Loucy (cell line): ENCODE data around the gene ACAD9.

Source experiments
- H2AFZ ChIP-seq: fragments of 200-600 bp; sonication (generic); 2 replicates; pipeline ENCODE4 v1.6.0; 2016; ENCODE audit warnings: antibody characterized with exemption, mild to moderate bottlenecking, low read length, moderate library complexity
- H3F3A ChIP-seq: fragments of 200-600 bp; 2 replicates; pipeline ENCODE4 v1.6.0; 2016; ENCODE audit warnings: antibody characterized with exemption, low read depth, mild to moderate bottlenecking
- H3K27me3 ChIP-seq: fragments of 200-600 bp; sonication (generic); 2 replicates; pipeline ENCODE4 v1.6.1; 2014; ENCODE audit warnings: low read length, mild to moderate bottlenecking; ENCODE audit not compliant: insufficient read depth, poor library complexity, severe bottlenecking
- H3K36me3 ChIP-seq: fragments of 200-600 bp; sonication (generic); 2 replicates; pipeline ENCODE4 v1.6.1; 2016; ENCODE audit warnings: low read length; ENCODE audit not compliant: insufficient read depth
- H3K4me1 ChIP-seq: fragments of 200-600 bp; sonication (generic); 2 replicates; pipeline ENCODE4 v1.5.1; 2014; ENCODE audit warnings: low read length, mild to moderate bottlenecking; ENCODE audit not compliant: insufficient read depth, poor library complexity, severe bottlenecking
- H3K4me2 ChIP-seq: fragments of 200-600 bp; sonication (generic); 2 replicates; pipeline ENCODE4 v1.6.0; 2014; ENCODE audit warnings: antibody characterized with exemption, low read length, low read depth, mild to moderate bottlenecking; ENCODE audit not compliant: poor library complexity, severe bottlenecking
- H3K4me3 ChIP-seq: fragments of 200-600 bp; sonication (generic); 2 replicates; pipeline ENCODE4 v1.5.1; 2014; ENCODE audit warnings: low read length, mild to moderate bottlenecking, mixed read lengths; ENCODE audit not compliant: poor library complexity, severe bottlenecking
- H3K79me2 ChIP-seq: fragments of 200-600 bp; sonication (generic); 2 replicates; pipeline ENCODE4 v1.6.1; 2014; ENCODE audit warnings: low read length; ENCODE audit not compliant: insufficient read depth
- H3K9ac ChIP-seq: fragments of 200-600 bp; sonication (generic); 2 replicates; pipeline ENCODE4 v1.6.0; 2014; ENCODE audit warnings: mild to moderate bottlenecking, low read depth, low read length, moderate library complexity; ENCODE audit not compliant: poor library complexity, severe bottlenecking
- H3K9me2 ChIP-seq: fragments of 200-600 bp; sonication (generic); replicated peaks from 2 replicates; pipeline ENCODE4 v1.6.1; 2016; ENCODE audit warnings: low read depth, low read length, mixed read lengths
- H3K9me3 ChIP-seq: fragments of 200-600 bp; sonication (generic); 2 replicates; pipeline ENCODE4 v1.6.1; 2014; ENCODE audit warnings: mild to moderate bottlenecking, antibody characterized with exemption, low read length, low read depth; ENCODE audit not compliant: insufficient read depth
- H4K20me1 ChIP-seq: fragments of 200-600 bp; sonication (generic); 2 replicates; pipeline ENCODE4 v1.6.0; 2014; ENCODE audit warnings: antibody characterized with exemption, low read length, mild to moderate bottlenecking; ENCODE audit not compliant: insufficient read depth, poor library complexity, severe bottlenecking
- CTCF ChIP-seq: fragments of 200-600 bp; sonication (generic); conservative IDR thresholded peaks from 2 replicates; pipeline ENCODE4 v1.5.1; 2014; ENCODE audit warnings: mild to moderate bottlenecking, antibody characterized with exemption, low read length
- EZH2phosphoT487 ChIP-seq: fragments of 200-600 bp; IDR thresholded peaks from 2 replicates; pipeline ENCODE4 v1.6.1; 2018; ENCODE audit warnings: antibody characterized with exemption, mild to moderate bottlenecking, moderate library complexity, borderline replicate concordance

ACAD9 gene

GRCh38 chr3:128881576-128881975, 2.2 kb downstream of the ACAD9 start:
- Histone ChIP-seq H3K9ac (peak overlapping the region; percentile 100), H3F3A (no peaks in the 10 kb centered on the region), H3K27me3 (peaks cover 5% of the 10 kb centered on the region), H3K36me3 (no peaks in the 10 kb centered on the region; the same call in 1 of the 2 replicates), H3K79me2 (peaks cover 79% of the 10 kb centered on the region), H3K4me3 (peak overlapping the region; percentile 93), H3K4me2 (peak overlapping the region; percentile 73), H3K9me2 (no peaks in the 10 kb centered on the region), H3K4me1 (peaks cover 50% of the 10 kb centered on the region), H2AFZ (no peak overlapping the region), H3K9me3 (no peaks in the 10 kb centered on the region), H4K20me1 (peaks cover 15% of the 10 kb centered on the region)
- no peak for TF ChIP-seq EZH2phosphoT487
- no peak for TF ChIP-seq CTCF

- Histone ChIP-seq H3K9ac (peak overlapping the region; percentile 100), H3K4me1 (peaks cover 44% of the 10 kb centered on the region), H2AFZ (no peak overlapping the region), H3K9me2 (no peaks in the 10 kb centered on the region), H3K4me3 (peak overlapping the region; percentile 93), H3K27me3 (peaks cover 5% of the 10 kb centered on the region), H4K20me1 (peaks cover 15% of the 10 kb centered on the region), H3F3A (no peaks in the 10 kb centered on the region), H3K4me2 (peak overlapping the region; percentile 73), H3K9me3 (no peaks in the 10 kb centered on the region), H3K79me2 (peaks cover 75% of the 10 kb centered on the region), H3K36me3 (no peaks in the 10 kb centered on the region; the same call in 1 of the 2 replicates)
- TF ChIP-seq EZH2phosphoT487 (no peak), CTCF (no peak)
Measured at GRCh38 chr3:128882719-128883118, 3.3 kb downstream of the ACAD9 start.

DNA sequence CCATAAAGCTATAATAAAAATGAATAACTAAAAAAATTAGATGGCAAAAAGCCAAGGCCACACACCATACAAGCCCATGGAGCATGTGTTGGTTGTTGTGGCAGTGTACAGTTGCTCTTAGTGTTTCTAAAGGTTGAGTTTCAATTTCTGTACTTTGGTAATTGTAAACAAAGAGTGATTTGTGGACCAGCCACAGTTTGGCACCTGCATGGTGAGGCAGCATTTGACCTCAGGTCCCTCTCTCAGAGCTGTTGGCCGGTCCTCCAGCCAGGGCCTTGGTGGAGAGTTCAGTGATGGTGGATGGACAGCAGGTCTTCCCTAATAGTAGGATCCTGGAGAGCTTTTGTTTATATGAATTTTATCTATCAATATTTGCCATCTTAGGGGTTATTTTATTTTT, 5.6 kb downstream of the ACAD9 start:
- Histone ChIP-seq H3K36me3 (no peaks in the 10 kb centered on the region; the same call in 1 of the 2 replicates), H4K20me1 (peaks cover 12% of the 10 kb centered on the region)

More for the DNA sequence above, 5.6 kb downstream of the ACAD9 start:
- Histone ChIP-seq H3K4me1 (peaks cover 34% of the 10 kb centered on the region), H3F3A (no peaks in the 10 kb centered on the region), H3K79me2 (peaks cover 54% of the 10 kb centered on the region), H3K9ac (no peak overlapping the region), H3K27me3 (no peaks in the 10 kb centered on the region), H3K9me2 (no peaks in the 10 kb centered on the region), H2AFZ (no peak overlapping the region), H3K9me3 (no peaks in the 10 kb centered on the region), H3K4me2 (peak overlapping the region; percentile 40), H3K4me3 (no peak overlapping the region)
- no peak for TF ChIP-seq CTCF
- TF ChIP-seq EZH2phosphoT487: no peak
